Measurements from ENCODE around the gene ENTHD1. TPM values are rescaled to one million over a fixed set of nuclear protein-coding genes. Genes with fewer than 3 reads are reported as not detected.

ENTHD1 gene
- total RNA-seq, 3 donors from 2014 or later = not detected

DNA sequence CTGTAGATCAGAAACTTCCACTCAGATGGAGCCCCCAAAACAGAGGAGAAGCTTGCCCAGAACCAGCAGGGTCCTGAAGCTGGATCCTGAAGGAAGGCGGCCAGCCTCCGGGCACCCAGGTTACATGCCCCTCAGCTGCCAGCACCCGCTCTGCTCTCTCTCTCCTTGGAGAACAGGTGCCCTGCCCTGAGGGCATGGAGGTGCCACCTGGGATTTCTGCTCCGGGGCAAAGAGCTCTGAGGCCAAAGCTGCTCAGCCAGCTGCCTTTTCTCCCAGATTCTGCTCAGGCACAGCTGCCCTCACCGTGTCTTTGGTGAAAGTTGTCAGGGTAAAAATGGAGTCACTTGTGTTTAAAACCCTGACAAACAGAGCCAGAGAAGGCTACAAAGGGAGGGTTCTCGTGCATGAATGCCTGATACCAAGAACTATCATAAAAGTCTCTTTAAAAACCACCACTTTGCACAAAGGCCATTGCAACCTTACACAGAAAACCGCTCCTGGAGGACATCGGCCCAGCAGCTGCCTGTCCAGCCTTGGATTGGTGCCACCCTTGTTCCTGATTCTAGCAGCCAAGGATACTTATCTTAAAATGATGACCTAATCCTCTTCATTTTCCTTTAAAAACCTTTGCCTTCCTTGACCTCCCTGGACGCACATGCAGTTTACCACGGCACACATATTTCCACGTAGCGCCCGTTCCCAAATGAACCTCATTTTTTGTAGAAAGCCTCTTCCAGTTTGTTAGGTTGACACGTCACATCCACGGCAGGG is 183.0 kb downstream of the ENTHD1 start:
- Histone ChIP-seq H3K27ac (no peak overlapping the region), H3K27me3 (no peaks in the 10 kb centered on the region), H3K9me3 (no peaks in the 10 kb centered on the region), H3K4me3 (no peak overlapping the region), H3K36me3 (no peaks in the 10 kb centered on the region), H3K4me1 (no peaks in the 10 kb centered on the region)
- TF ChIP-seq POLR2AphosphoS5 (IDR thresholded peaks at IDR 0.05) (no peak), CTCF (IDR thresholded peaks at IDR 0.05) (no peak), POLR2A (IDR thresholded peaks at IDR 0.05) (no peak)
- intact Hi-C loops (cut with DNase I; ENCODE audit: low total_unique reads) = no loop called here
- no peak for DNase-seq (ENCODE audit: low spot score in 2 of 2)

- intact Hi-C loops (cut with DNase I; ENCODE audit: low total_unique reads) = no loop called here
- no peaks in the 10 kb centered on the region for H3K27me3 ChIP-seq
- TF ChIP-seq POLR2AphosphoS5 (IDR thresholded peaks at IDR 0.05) (no peak), POLR2A (IDR thresholded peaks at IDR 0.05) (no peak), CTCF (IDR thresholded peaks at IDR 0.05) (no peak)
Measured at GRCh38 chr22:39707816-39708215, 185.7 kb downstream of the ENTHD1 start.

GRCh38 chr22:39707351-39707750 is 186.2 kb downstream of the ENTHD1 start:
- no peaks in the 10 kb centered on the region for H3K36me3 ChIP-seq
- no peak overlapping the region for H3K4me3 ChIP-seq
- no peaks in the 10 kb centered on the region for H3K9me3 ChIP-seq
- H3K27ac ChIP-seq = no peak overlapping the region
- no peaks in the 10 kb centered on the region for H3K4me1 ChIP-seq
- TF ChIP-seq CTCF (IDR thresholded peaks at IDR 0.05) (no peak), POLR2A (IDR thresholded peaks at IDR 0.05) (no peak), POLR2AphosphoS5 (IDR thresholded peaks at IDR 0.05) (no peak)
- DNase-seq (ENCODE audit: low spot score in 2 of 2) = no peak
- H3K27me3 ChIP-seq = no peaks in the 10 kb centered on the region
- intact Hi-C loops (cut with DNase I; ENCODE audit: low total_unique reads) = no loop called here

More at GRCh38 chr22:39707816-39708215, 185.7 kb downstream of the ENTHD1 start:
- no peaks in the 10 kb centered on the region for H3K9me3 ChIP-seq
- H3K27ac ChIP-seq = no peak overlapping the region
- no peaks in the 10 kb centered on the region for H3K4me1 ChIP-seq
- no peak for DNase-seq (ENCODE audit: low spot score in 2 of 2)
- no peaks in the 10 kb centered on the region for H3K36me3 ChIP-seq
- H3K4me3 ChIP-seq = no peak overlapping the region

DNA sequence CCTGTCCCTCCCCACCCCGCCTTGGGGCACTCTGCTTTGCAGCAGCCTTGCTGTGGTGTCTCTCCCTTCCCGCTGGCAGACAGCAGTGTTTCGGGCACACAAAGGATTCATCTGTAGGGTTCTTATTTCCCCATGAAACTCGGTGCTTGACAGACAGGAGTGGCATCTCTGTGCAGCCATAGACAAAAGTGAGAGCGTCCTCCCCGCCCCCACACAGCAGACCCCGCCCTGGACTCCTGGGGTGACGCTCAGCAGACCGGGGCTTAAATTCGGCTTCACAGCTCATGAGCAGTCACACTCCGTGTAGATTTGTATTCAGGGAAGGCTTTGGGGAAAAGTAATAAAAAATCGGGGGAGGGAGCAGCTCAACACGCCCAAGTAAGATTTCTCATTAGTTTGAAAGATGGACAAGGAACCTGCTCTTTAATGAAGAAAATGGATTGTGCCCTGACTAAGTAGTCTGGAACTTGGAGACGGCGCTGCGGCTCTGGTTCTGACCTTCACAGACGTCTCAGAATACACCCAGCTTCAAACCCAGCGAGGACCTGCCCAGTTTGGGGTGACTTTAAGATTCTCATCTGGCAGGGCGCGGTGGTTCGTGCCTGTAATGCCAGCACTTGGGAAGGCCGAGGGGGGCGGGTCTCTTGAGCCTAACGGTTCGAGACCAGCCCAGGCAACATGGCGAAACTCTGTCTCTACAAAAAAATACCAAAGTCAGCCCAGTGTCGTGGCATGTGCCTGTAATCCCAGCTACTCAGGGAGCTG is 187.0 kb downstream of the ENTHD1 start:
- H3K27me3 ChIP-seq = no peaks in the 10 kb centered on the region
- TF ChIP-seq POLR2A (IDR thresholded peaks at IDR 0.05) = no peak
- TF ChIP-seq CTCF (IDR thresholded peaks at IDR 0.05) = no peak
- TF ChIP-seq POLR2AphosphoS5 (IDR thresholded peaks at IDR 0.05) = no peak
- intact Hi-C loops (cut with DNase I; ENCODE audit: low total_unique reads) = no loop called here

DNA sequence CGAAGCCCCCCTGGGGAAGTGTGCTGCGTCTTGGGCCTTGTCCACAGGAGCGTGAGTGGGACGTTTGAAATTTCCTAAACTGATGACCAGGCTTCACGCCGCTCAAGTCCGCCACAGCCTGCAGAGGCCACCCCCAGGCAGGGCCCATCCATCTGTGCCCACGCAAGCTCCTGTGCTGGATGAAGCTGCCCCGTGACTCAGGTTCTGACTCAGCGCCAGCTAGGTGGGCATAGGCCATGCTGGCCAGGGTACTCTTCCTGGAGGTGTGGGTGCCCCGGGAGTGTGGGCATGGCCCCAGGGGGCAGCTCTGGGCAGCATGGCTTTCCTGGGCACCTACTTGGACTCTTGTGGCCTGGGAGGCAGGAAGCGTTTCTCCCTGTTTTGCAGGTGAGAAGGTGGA is 188.2 kb downstream of the ENTHD1 start:
- no peak for DNase-seq (ENCODE audit: low spot score in 2 of 2)
- no peaks in the 10 kb centered on the region for H3K27me3 ChIP-seq
- no peak overlapping the region for H3K4me3 ChIP-seq
- H3K27ac ChIP-seq = no peak overlapping the region
- H3K36me3 ChIP-seq = no peaks in the 10 kb centered on the region
- intact Hi-C loops (cut with DNase I; ENCODE audit: low total_unique reads) = no loop called here
- TF ChIP-seq POLR2AphosphoS5 (IDR thresholded peaks at IDR 0.05) = no peak
- H3K9me3 ChIP-seq = no peaks in the 10 kb centered on the region
- H3K4me1 ChIP-seq = no peaks in the 10 kb centered on the region

More for the DNA sequence above, 187.0 kb downstream of the ENTHD1 start:
- no peaks in the 10 kb centered on the region for H3K4me1 ChIP-seq
- no peaks in the 10 kb centered on the region for H3K9me3 ChIP-seq
- no peak overlapping the region for H3K27ac ChIP-seq
- DNase-seq (ENCODE audit: low spot score in 2 of 2) = no peak
- no peaks in the 10 kb centered on the region for H3K36me3 ChIP-seq
- H3K4me3 ChIP-seq = no peak overlapping the region

Measured in breast epithelium (tissue), 4 donors.